GM23338 (cell line): ENCODE measurements around the gene PPM1J. TPM values are rescaled to one million over a fixed set of nuclear protein-coding genes. Genes with fewer than 3 reads are reported as not detected.
"Not testable (repeated sequence)": the region's sequence is repeated elsewhere in the genome, so short reads cannot be mapped to it uniquely, and the experiment has no call there.

Experiments used
- ATAC-seq: fragments of 200-7000 bp; cut with Tn5 transposase; 3 replicates; pipeline ENCODE4 v1.9.1; 2020
- DNase-seq: peaks from one replicate; pipeline ENCODE4 v3.0.0-alpha.2; 2015; ENCODE audit warnings: low spot score
- H2AFZ ChIP-seq: fragments of 200-600 bp; sonication (generic); 2 replicates; pipeline ENCODE4 v1.8.0; 2016; ENCODE audit warnings: antibody characterized with exemption, mild to moderate bottlenecking, moderate library complexity
- H3F3A ChIP-seq: fragments of 200-600 bp; sonication (generic); replicated peaks from 2 replicates; pipeline ENCODE4 v1.8.0; 2017; ENCODE audit warnings: antibody characterized with exemption, mixed run types, low read depth
- H3K27ac ChIP-seq: fragments of 200-600 bp; sonication (generic); 2 replicates; pipeline ENCODE4 v1.6.1; 2016; ENCODE audit warnings: low read depth
- H3K27me3 ChIP-seq: fragments of 200-600 bp; sonication (generic); 2 replicates; pipeline ENCODE4 v1.8.0; 2016; ENCODE audit warnings: mild to moderate bottlenecking, mixed run types, moderate library complexity; ENCODE audit not compliant: insufficient read depth
- H3K36me3 ChIP-seq: fragments of 200-600 bp; sonication (generic); 2 replicates; pipeline ENCODE4 v1.8.0; 2016; ENCODE audit warnings: mild to moderate bottlenecking; ENCODE audit not compliant: insufficient read depth
- H3K4me1 ChIP-seq: fragments of 200-600 bp; sonication (generic); 2 replicates; pipeline ENCODE4 v1.8.0; 2016; ENCODE audit warnings: mild to moderate bottlenecking, moderate library complexity; ENCODE audit not compliant: insufficient read depth
- H3K4me2 ChIP-seq: fragments of 200-600 bp; sonication (generic); 2 replicates; pipeline ENCODE4 v1.7.1; 2017; ENCODE audit warnings: mixed run types
- H3K4me3 ChIP-seq: fragments of 200-600 bp; sonication (generic); 2 replicates; pipeline ENCODE4 v1.6.1; 2016; ENCODE audit warnings: mixed run types
- H3K79me2 ChIP-seq: fragments of 200-600 bp; sonication (generic); replicated peaks from 2 replicates; pipeline ENCODE4 v1.8.0; 2017; ENCODE audit warnings: mild to moderate bottlenecking; ENCODE audit not compliant: insufficient read depth
- H3K9me2 ChIP-seq: fragments of 200-600 bp; sonication (generic); 2 replicates; pipeline ENCODE4 v1.8.0; 2017; ENCODE audit not compliant: insufficient read depth
- H4K20me1 ChIP-seq: fragments of 200-600 bp; sonication (generic); replicated peaks from 2 replicates; pipeline ENCODE4 v1.8.0; 2017; ENCODE audit warnings: mild to moderate bottlenecking; ENCODE audit not compliant: insufficient read depth
- H3K27ac Mint-ChIP-seq: 2 replicates; pipeline ENCODE4 v1.8.0; 2020; ENCODE audit warnings: inconsistent platforms, mild to moderate bottlenecking, moderate library complexity, mixed read lengths
- H3K27me3 Mint-ChIP-seq: 3 replicates; pipeline ENCODE4 v1.8.0; 2022; ENCODE audit warnings: low read depth, mild to moderate bottlenecking, moderate library complexity, mixed read lengths, inconsistent platforms; ENCODE audit not compliant: insufficient read depth, poor library complexity
- H3K36me3 Mint-ChIP-seq: 3 replicates; pipeline ENCODE4 v1.8.0; 2021; ENCODE audit warnings: low read depth, mild to moderate bottlenecking, inconsistent platforms, moderate library complexity, mixed read lengths
- H3K4me1 Mint-ChIP-seq: 3 replicates; pipeline ENCODE4 v1.8.0; 2020; ENCODE audit warnings: mild to moderate bottlenecking, inconsistent platforms, mixed read lengths
- H3K4me3 Mint-ChIP-seq: 3 replicates; pipeline ENCODE4 v1.8.0; 2021; ENCODE audit warnings: moderate library complexity, mild to moderate bottlenecking, inconsistent platforms, mixed read lengths
- H3K9me3 Mint-ChIP-seq: 3 replicates; pipeline ENCODE4 v1.8.0; 2020; ENCODE audit warnings: moderate library complexity, mild to moderate bottlenecking, inconsistent platforms, mixed read lengths
- CTCF ChIP-seq, 2 experiments: fragments of 200-600 bp in 1 of 2; sonication (generic) in 1 of 2; conservative IDR thresholded peaks; 2 replicates each; pipeline versions ENCODE4 v1.5.1 to v1.6.1; 2016 to 2017; ENCODE audit warnings: antibody characterized with exemption in 2 of 2, low read depth in 2 of 2, mild to moderate bottlenecking in 2 of 2, moderate library complexity in 1 of 2
- EZH2phosphoT487 ChIP-seq: fragments of 200-600 bp; sonication (generic); IDR thresholded peaks from one replicate; pipeline ENCODE4 v1.8.1; 2018; ENCODE audit warnings: antibody characterized with exemption; ENCODE audit not compliant: unreplicated experiment
- ZNF114 ChIP-seq: fragments of 250-450 bp; sonication (Bioruptor Pico); IDR thresholded peaks from 2 replicates; pipeline ENCODE4 v1.5.0; 2020; ENCODE audit warnings: mild to moderate bottlenecking, moderate library complexity
- polyA plus RNA-seq: library from polyadenylated mRNA; unstranded; fragments of >200 nt; fragmentation: Nextera tagmentation; extraction: Ambion mirVana; gene quantifications from 2 replicates; pipeline ENCODE4 v1.2.1, GENCODE V29; 2016
- total RNA-seq: library from RNA; depleted of rRNA; stranded (reverse); fragments of >200 nt; shearing (Covaris generic); gene quantifications from 2 replicates; pipeline ENCODE4 v1.2.3, GENCODE V29; 2014

Gene PPM1J
- total and polyA plus RNA-seq, 2 experiments from 2014 or later = 19.0 to 22.4 TPM

GRCh38 chr1:112731451-112731850, 16.3 kb upstream of the PPM1J start (continued):
- TF ChIP-seq CTCF (conservative IDR thresholded peaks at IDR 0.05; ENCODE audit: low read depth in 2 of 2) (no peak), ZNF114 (CRISPR knock-in tag) (no peak)

- H3K36me3 ChIP-seq = no peaks in the 10 kb centered on the region
- no peak overlapping the region for H3K4me3 ChIP-seq
- no peaks in the 10 kb centered on the region for H3F3A ChIP-seq
- H3K79me2 ChIP-seq = no peaks in the 10 kb centered on the region
- Mint-ChIP-seq H3K27me3 (peaks cover 2% of the 10 kb centered on the region), H3K36me3 (no peaks in the 10 kb centered on the region), H3K4me3 (no peak overlapping the region), H3K27ac (no peak overlapping the region), H3K9me3 (peaks cover 5% of the 10 kb centered on the region; the same call in 1 of the 3 replicates), H3K4me1 (peaks cover 3% of the 10 kb centered on the region; the same call in 2 of the 3 replicates)
- H3K4me2 ChIP-seq = no peak overlapping the region
- no peaks in the 10 kb centered on the region for H3K9me2 ChIP-seq
- H4K20me1 ChIP-seq = no peaks in the 10 kb centered on the region
- H2AFZ ChIP-seq = no peak overlapping the region
- H3K4me1 ChIP-seq = 0 out of 2 replicates have a peak, but pooled peaks cover 4% of the 10 kb centered on the region
- DNase-seq (no peak), ATAC-seq (no peak)
- H3K27me3 ChIP-seq = no peaks in the 10 kb centered on the region; the same call in 1 of the 2 replicates
- no peak for TF ChIP-seq EZH2phosphoT487
- H3K27ac ChIP-seq = no peak overlapping the region
These were observed 14.8 kb upstream of the PPM1J start for GRCh38 chr1:112729909-112730308.

- H3K4me3 Mint-ChIP-seq, H3K36me3 Mint-ChIP-seq, H3K9me2 ChIP-seq, H2AFZ ChIP-seq, H3K9me3 Mint-ChIP-seq, DNase-seq, H4K20me1 ChIP-seq, H3K4me3 ChIP-seq, H3K4me1 Mint-ChIP-seq, H3K27ac Mint-ChIP-seq, H3K27me3 ChIP-seq, H3K27ac ChIP-seq, H3K36me3 ChIP-seq, ATAC-seq, H3K79me2 ChIP-seq, H3K4me2 ChIP-seq, H3K4me1 ChIP-seq, H3K27me3 Mint-ChIP-seq, H3F3A ChIP-seq: not testable (repeated sequence)
These were observed 13.9 kb upstream of the PPM1J start for GRCh38 chr1:112729011-112729410.

GRCh38 chr1:112728306-112728971, 13.3 kb upstream of the PPM1J start:
- H3K79me2 ChIP-seq, H2AFZ ChIP-seq, DNase-seq, H4K20me1 ChIP-seq, H3K9me3 Mint-ChIP-seq, H3K4me3 Mint-ChIP-seq, H3F3A ChIP-seq, H3K27ac ChIP-seq, H3K4me1 ChIP-seq, H3K36me3 Mint-ChIP-seq, H3K4me1 Mint-ChIP-seq, H3K36me3 ChIP-seq, H3K27me3 Mint-ChIP-seq, H3K27me3 ChIP-seq, H3K4me3 ChIP-seq, ATAC-seq, H3K9me2 ChIP-seq, H3K27ac Mint-ChIP-seq, H3K4me2 ChIP-seq: not testable (repeated sequence)
- TF ChIP-seq CTCF (conservative IDR thresholded peaks at IDR 0.05; ENCODE audit: low read depth in 2 of 2) = 0 out of 4 replicates have a peak, but pooled peaks of 1 of the 2 experiments have one; percentile 6
